ENCODE results near the gene LHPP.

LHPP gene

GRCh38 chr10:124523901-124524300 is 62.3 kb downstream of the LHPP start:
- no peak overlapping the region for H3K4me3 ChIP-seq (ENCODE audit: insufficient read length, low read depth)
- no peaks in the 10 kb centered on the region for H3K9me3 ChIP-seq (ENCODE audit: insufficient read depth, low read length)

GRCh38 chr10:124524991-124525653 is 63.5 kb downstream of the LHPP start:
- H3K27me3 ChIP-seq (ENCODE audit: insufficient read depth, insufficient read length) = no peaks in the 10 kb centered on the region
- H3K4me1 ChIP-seq (ENCODE audit: insufficient read depth, insufficient read length) = peaks cover 25% of the 10 kb centered on the region
- H3K36me3 ChIP-seq (ENCODE audit: insufficient read depth, insufficient read length, low read length) = no peaks in the 10 kb centered on the region
- no peaks in the 10 kb centered on the region for H3K9me3 ChIP-seq (ENCODE audit: insufficient read depth, low read length)
- no peak overlapping the region for H3K4me3 ChIP-seq (ENCODE audit: insufficient read length, low read depth)
- TF ChIP-seq ZNF274 (IDR thresholded peaks at IDR 0.05; ENCODE audit: low read depth, low read length) (no peak), YY1 (IDR thresholded peaks at IDR 0.05; ENCODE audit: insufficient read depth, insufficient read length) (no peak), SUZ12 (IDR thresholded peaks at IDR 0.05; ENCODE audit: extremely low read depth, insufficient read depth, insufficient read length) (no peak)
- DNase-seq (ENCODE audit: low read depth, low spot score) = no peak
- no peak overlapping the region for H3K9ac ChIP-seq (ENCODE audit: insufficient read length, low read depth)

More at GRCh38 chr10:124523901-124524300, 62.3 kb downstream of the LHPP start:
- Histone ChIP-seq H3K9ac (ENCODE audit: insufficient read length, low read depth) (no peak overlapping the region), H3K36me3 (ENCODE audit: insufficient read depth, insufficient read length, low read length) (no peaks in the 10 kb centered on the region), H3K4me1 (ENCODE audit: insufficient read depth, insufficient read length) (peaks cover 21% of the 10 kb centered on the region), H3K27me3 (ENCODE audit: insufficient read depth, insufficient read length) (no peaks in the 10 kb centered on the region)
- TF ChIP-seq YY1 (IDR thresholded peaks at IDR 0.05; ENCODE audit: insufficient read depth, insufficient read length) (no peak), SUZ12 (IDR thresholded peaks at IDR 0.05; ENCODE audit: extremely low read depth, insufficient read depth, insufficient read length) (no peak), ZNF274 (IDR thresholded peaks at IDR 0.05; ENCODE audit: low read depth, low read length) (no peak)
- DNase-seq (ENCODE audit: low read depth, low spot score) = no peak

GRCh38 chr10:124525751-124526600 is 64.4 kb downstream of the LHPP start:
- Histone ChIP-seq H3K9me3 (ENCODE audit: insufficient read depth, low read length) (no peaks in the 10 kb centered on the region), H3K27me3 (ENCODE audit: insufficient read depth, insufficient read length) (no peaks in the 10 kb centered on the region), H3K4me1 (ENCODE audit: insufficient read depth, insufficient read length) (peaks cover 25% of the 10 kb centered on the region), H3K9ac (ENCODE audit: insufficient read length, low read depth) (no peak overlapping the region), H3K4me3 (ENCODE audit: insufficient read length, low read depth) (no peak overlapping the region), H3K36me3 (ENCODE audit: insufficient read depth, insufficient read length, low read length) (no peaks in the 10 kb centered on the region)
- no peak for DNase-seq (ENCODE audit: low read depth, low spot score)
- TF ChIP-seq SUZ12 (IDR thresholded peaks at IDR 0.05; ENCODE audit: extremely low read depth, insufficient read depth, insufficient read length) (no peak), YY1 (IDR thresholded peaks at IDR 0.05; ENCODE audit: insufficient read depth, insufficient read length) (no peak), ZNF274 (IDR thresholded peaks at IDR 0.05; ENCODE audit: low read depth, low read length) (no peak)

- no peak for DNase-seq (ENCODE audit: low read depth, low spot score)
- no peak overlapping the region for H3K4me3 ChIP-seq (ENCODE audit: insufficient read length, low read depth)
- TF ChIP-seq ZNF274 (IDR thresholded peaks at IDR 0.05; ENCODE audit: low read depth, low read length) = no peak
- no peak for TF ChIP-seq YY1 (IDR thresholded peaks at IDR 0.05; ENCODE audit: insufficient read depth, insufficient read length)
- no peak for TF ChIP-seq SUZ12 (IDR thresholded peaks at IDR 0.05; ENCODE audit: extremely low read depth, insufficient read depth, insufficient read length)
- H3K36me3 ChIP-seq (ENCODE audit: insufficient read depth, insufficient read length, low read length) = no peaks in the 10 kb centered on the region
- peak overlapping the region; percentile 8 for H3K9ac ChIP-seq (ENCODE audit: insufficient read length, low read depth)
- H3K4me1 ChIP-seq (ENCODE audit: insufficient read depth, insufficient read length) = peaks cover 20% of the 10 kb centered on the region
- H3K9me3 ChIP-seq (ENCODE audit: insufficient read depth, low read length) = no peaks in the 10 kb centered on the region
- no peaks in the 10 kb centered on the region for H3K27me3 ChIP-seq (ENCODE audit: insufficient read depth, insufficient read length)
These were observed 65.1 kb downstream of the LHPP start for GRCh38 chr10:124526621-124527267.

- Histone ChIP-seq H3K36me3 (ENCODE audit: insufficient read depth, insufficient read length, low read length) (no peaks in the 10 kb centered on the region), H3K9ac (ENCODE audit: insufficient read length, low read depth) (no peak overlapping the region), H3K9me3 (ENCODE audit: insufficient read depth, low read length) (no peaks in the 10 kb centered on the region), H3K4me3 (ENCODE audit: insufficient read length, low read depth) (no peak overlapping the region), H3K27me3 (ENCODE audit: insufficient read depth, insufficient read length) (no peaks in the 10 kb centered on the region), H3K4me1 (ENCODE audit: insufficient read depth, insufficient read length) (peaks cover 17% of the 10 kb centered on the region)
- DNase-seq (ENCODE audit: low read depth, low spot score) = no peak
- TF ChIP-seq ZNF274 (IDR thresholded peaks at IDR 0.05; ENCODE audit: low read depth, low read length) (no peak), SUZ12 (IDR thresholded peaks at IDR 0.05; ENCODE audit: extremely low read depth, insufficient read depth, insufficient read length) (no peak), YY1 (IDR thresholded peaks at IDR 0.05; ENCODE audit: insufficient read depth, insufficient read length) (no peak)
These were observed 66.3 kb downstream of the LHPP start for GRCh38 chr10:124527874-124528395.

- TF ChIP-seq YY1 (IDR thresholded peaks at IDR 0.05; ENCODE audit: insufficient read depth, insufficient read length) = no peak
- no peak for TF ChIP-seq SUZ12 (IDR thresholded peaks at IDR 0.05; ENCODE audit: extremely low read depth, insufficient read depth, insufficient read length)
- no peak for TF ChIP-seq ZNF274 (IDR thresholded peaks at IDR 0.05; ENCODE audit: low read depth, low read length)
- Histone ChIP-seq H3K9ac (ENCODE audit: insufficient read length, low read depth) (no peak overlapping the region), H3K36me3 (ENCODE audit: insufficient read depth, insufficient read length, low read length) (no peaks in the 10 kb centered on the region), H3K4me1 (ENCODE audit: insufficient read depth, insufficient read length) (peaks cover 24% of the 10 kb centered on the region), H3K9me3 (ENCODE audit: insufficient read depth, low read length) (no peaks in the 10 kb centered on the region), H3K4me3 (ENCODE audit: insufficient read length, low read depth) (no peak overlapping the region), H3K27me3 (ENCODE audit: insufficient read depth, insufficient read length) (no peaks in the 10 kb centered on the region)
- DNase-seq (ENCODE audit: low read depth, low spot score) = no peak
These were observed 68.1 kb downstream of the LHPP start for GRCh38 chr10:124529661-124530214.
